ENCODE results near the gene NTMT1.

Gene NTMT1

GRCh38 chr9:129646252-129646651 is 20.3 kb downstream of the NTMT1 start:
- no peak overlapping the region for H3K27ac ChIP-seq
- TF ChIP-seq ZFX (IDR thresholded peaks at IDR 0.05; ENCODE audit: borderline replicate concordance): no peak
- no peak for TF ChIP-seq CTCF (IDR thresholded peaks at IDR 0.05)

- H3K27ac ChIP-seq: no peak overlapping the region
- TF ChIP-seq ZFX (IDR thresholded peaks at IDR 0.05; ENCODE audit: borderline replicate concordance) (no peak), CTCF (IDR thresholded peaks at IDR 0.05) (no peak)
These were observed 20.7 kb downstream of the NTMT1 start for GRCh38 chr9:129646654-129647053.

- no peak overlapping the region for H3K27ac ChIP-seq
- TF ChIP-seq CTCF (IDR thresholded peaks at IDR 0.05) (no peak), ZFX (IDR thresholded peaks at IDR 0.05; ENCODE audit: borderline replicate concordance) (no peak)
These were observed 21.7 kb downstream of the NTMT1 start for GRCh38 chr9:129647635-129648034.

- H3K27ac ChIP-seq: no peak overlapping the region
- TF ChIP-seq ZFX (IDR thresholded peaks at IDR 0.05; ENCODE audit: borderline replicate concordance): no peak
- no peak for TF ChIP-seq CTCF (IDR thresholded peaks at IDR 0.05)
These were observed 22.3 kb downstream of the NTMT1 start for GRCh38 chr9:129648092-129648763.

- no peak for TF ChIP-seq CTCF (IDR thresholded peaks at IDR 0.05)
- TF ChIP-seq ZFX (IDR thresholded peaks at IDR 0.05; ENCODE audit: borderline replicate concordance): no peak
- H3K27ac ChIP-seq: no peak overlapping the region
These were observed 22.8 kb downstream of the NTMT1 start for GRCh38 chr9:129648764-129649115.

GRCh38 chr9:129649726-129650679 is 24.0 kb downstream of the NTMT1 start:
- H3K27ac ChIP-seq: no peak overlapping the region
- TF ChIP-seq CTCF (IDR thresholded peaks at IDR 0.05) (no peak), ZFX (IDR thresholded peaks at IDR 0.05; ENCODE audit: borderline replicate concordance) (no peak)
